Measurements from ENCODE around the gene CPA2. TPM values are rescaled to one million over a fixed set of nuclear protein-coding genes. Genes with fewer than 3 reads are reported as not detected.

CPA2 gene
- total and polyA plus RNA-seq, 2 donors from 2014 or later: not detected

GRCh38 chr7:130301501-130302020 lies 34.9 kb downstream of the CPA2 start:
- DNase-seq (peak in 3 of 5 donors; percentile 20 to 78 (median 62)), FAIRE-seq (no peak)
- Histone ChIP-seq H3K4me1 (ENCODE audit: control insufficient read depth in 2 of 3, insufficient read depth in 2 of 3, low read depth in 1 of 3, low read length in 3 of 3) (no peaks in the 10 kb centered on the region), H3K27me3 (ENCODE audit: control insufficient read depth, insufficient read depth, low read length) (no peaks in the 10 kb centered on the region), H3K9me3 (ENCODE audit: control insufficient read depth in 2 of 3, insufficient read depth in 1 of 3, low read length in 3 of 3) (no peaks in the 10 kb centered on the region), H3K27ac (ENCODE audit: low read depth in 2 of 2, low read length in 2 of 2) (no peak overlapping the region), H3K4me3 (ENCODE audit: low read length in 3 of 3) (no peak overlapping the region), H3K9ac (ENCODE audit: low read length in 3 of 3) (no peak overlapping the region), H3K36me3 (ENCODE audit: control insufficient read depth in 2 of 3, insufficient read depth in 3 of 3, low read length in 3 of 3) (no peaks in the 10 kb centered on the region)
- intact Hi-C loops (cut with DNase I): no loop called here
- TF ChIP-seq, protein P1, sequence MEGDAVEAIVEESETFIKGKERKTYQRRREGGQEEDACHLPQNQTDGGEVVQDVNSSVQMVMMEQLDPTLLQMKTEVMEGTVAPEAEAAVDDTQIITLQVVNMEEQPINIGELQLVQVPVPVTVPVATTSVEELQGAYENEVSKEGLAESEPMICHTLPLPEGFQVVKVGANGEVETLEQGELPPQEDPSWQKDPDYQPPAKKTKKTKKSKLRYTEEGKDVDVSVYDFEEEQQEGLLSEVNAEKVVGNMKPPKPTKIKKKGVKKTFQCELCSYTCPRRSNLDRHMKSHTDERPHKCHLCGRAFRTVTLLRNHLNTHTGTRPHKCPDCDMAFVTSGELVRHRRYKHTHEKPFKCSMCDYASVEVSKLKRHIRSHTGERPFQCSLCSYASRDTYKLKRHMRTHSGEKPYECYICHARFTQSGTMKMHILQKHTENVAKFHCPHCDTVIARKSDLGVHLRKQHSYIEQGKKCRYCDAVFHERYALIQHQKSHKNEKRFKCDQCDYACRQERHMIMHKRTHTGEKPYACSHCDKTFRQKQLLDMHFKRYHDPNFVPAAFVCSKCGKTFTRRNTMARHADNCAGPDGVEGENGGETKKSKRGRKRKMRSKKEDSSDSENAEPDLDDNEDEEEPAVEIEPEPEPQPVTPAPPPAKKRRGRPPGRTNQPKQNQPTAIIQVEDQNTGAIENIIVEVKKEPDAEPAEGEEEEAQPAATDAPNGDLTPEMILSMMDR (IDR thresholded peaks at IDR 0.05; ENCODE audit: borderline replicate concordance, extremely low read depth, insufficient read depth): no peak

DNA sequence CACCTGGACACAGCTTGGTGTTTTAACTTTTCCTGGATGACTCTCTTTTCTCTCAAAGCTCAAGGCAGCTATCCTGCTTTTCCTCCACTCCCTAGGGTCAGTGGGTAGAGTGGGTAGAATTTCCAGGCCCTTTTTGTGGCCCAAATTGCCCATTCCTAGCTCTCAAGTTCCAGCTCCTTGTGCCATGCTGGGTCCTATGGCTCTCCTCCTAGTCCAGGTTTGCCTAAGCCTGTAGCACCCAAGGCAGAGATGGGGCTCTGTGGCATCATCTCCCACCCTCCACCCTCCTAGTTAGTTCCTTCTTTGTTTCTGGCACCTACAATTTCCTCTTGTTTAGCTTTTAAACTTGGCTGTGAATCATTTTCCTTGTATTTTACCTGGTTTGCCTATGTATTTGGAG lies 36.0 kb downstream of the CPA2 start:
- Histone ChIP-seq H3K4me1 (ENCODE audit: control insufficient read depth in 2 of 3, insufficient read depth in 2 of 3, low read depth in 1 of 3, low read length in 3 of 3) (no peaks in the 10 kb centered on the region), H3K27me3 (ENCODE audit: control insufficient read depth, insufficient read depth, low read length) (no peaks in the 10 kb centered on the region), H3K9me3 (ENCODE audit: control insufficient read depth in 2 of 3, insufficient read depth in 1 of 3, low read length in 3 of 3) (no peaks in the 10 kb centered on the region), H3K36me3 (ENCODE audit: control insufficient read depth in 2 of 3, insufficient read depth in 3 of 3, low read length in 3 of 3) (no peaks in the 10 kb centered on the region), H3K4me3 (ENCODE audit: low read length in 3 of 3) (no peak overlapping the region), H3K27ac (ENCODE audit: low read depth in 2 of 2, low read length in 2 of 2) (no peak overlapping the region), H3K9ac (ENCODE audit: low read length in 3 of 3) (no peak overlapping the region)
- intact Hi-C loops (cut with DNase I): no loop called here
- TF ChIP-seq, protein P1 (IDR thresholded peaks at IDR 0.05; ENCODE audit: borderline replicate concordance, extremely low read depth, insufficient read depth): no peak
- DNase-seq (no peak), FAIRE-seq (no peak)

DNA sequence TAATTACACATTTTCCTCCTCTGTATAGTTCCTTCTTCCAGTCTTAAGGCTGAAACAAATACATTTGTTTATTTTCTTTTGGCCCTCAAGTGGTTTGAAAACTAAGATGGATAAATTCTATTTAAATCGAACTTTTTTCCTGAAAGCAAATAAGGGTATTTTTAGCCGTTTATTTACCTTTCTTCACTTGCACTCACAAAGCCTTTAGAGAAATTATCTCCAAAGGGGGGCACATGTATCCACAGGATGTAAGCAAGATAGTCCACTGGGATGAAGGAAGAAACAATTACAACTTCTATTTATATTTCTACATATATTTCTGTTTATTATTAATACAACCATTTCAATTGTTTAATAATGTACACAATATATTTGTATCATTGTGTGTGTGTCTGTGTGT lies 36.5 kb downstream of the CPA2 start:
- H3K27ac ChIP-seq (ENCODE audit: low read depth in 2 of 2, low read length in 2 of 2): no peak overlapping the region
- H3K4me3 ChIP-seq (ENCODE audit: low read length in 3 of 3): no peak overlapping the region
- TF ChIP-seq, protein P1 (IDR thresholded peaks at IDR 0.05; ENCODE audit: borderline replicate concordance, extremely low read depth, insufficient read depth): no peak
- no peak overlapping the region for H3K9ac ChIP-seq (ENCODE audit: low read length in 3 of 3)
- intact Hi-C loops (cut with DNase I): no loop called here
- DNase-seq: no peak
- no peaks in the 10 kb centered on the region for H3K9me3 ChIP-seq (ENCODE audit: control insufficient read depth in 2 of 3, insufficient read depth in 1 of 3, low read length in 3 of 3)
- no peaks in the 10 kb centered on the region for H3K4me1 ChIP-seq (ENCODE audit: control insufficient read depth in 2 of 3, insufficient read depth in 2 of 3, low read depth in 1 of 3, low read length in 3 of 3)
- H3K27me3 ChIP-seq (ENCODE audit: control insufficient read depth, insufficient read depth, low read length): no peaks in the 10 kb centered on the region
- H3K36me3 ChIP-seq (ENCODE audit: control insufficient read depth in 2 of 3, insufficient read depth in 3 of 3, low read length in 3 of 3): no peaks in the 10 kb centered on the region
- no peak for FAIRE-seq

DNA sequence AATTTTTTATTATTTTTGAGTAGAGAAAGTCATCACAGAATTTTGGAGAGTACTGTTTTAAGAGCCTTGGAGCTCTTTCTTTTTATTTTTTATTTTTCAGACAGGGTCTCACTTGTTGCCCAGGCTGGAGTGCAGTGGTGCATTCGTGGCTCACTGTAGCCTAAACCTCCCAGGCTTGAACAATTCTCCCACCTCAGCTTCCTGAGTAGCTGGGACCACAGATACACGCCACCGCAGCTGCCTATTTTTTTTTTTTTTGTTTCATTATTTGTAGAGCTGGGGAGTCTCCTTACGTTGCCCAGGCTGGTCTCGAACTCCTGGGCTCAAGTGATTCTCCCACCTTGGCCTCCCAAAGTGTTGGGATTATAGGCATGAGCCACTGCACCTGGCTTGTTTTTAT lies 36.9 kb downstream of the CPA2 start:
- FAIRE-seq (no peak), DNase-seq (no peak)
- TF ChIP-seq, protein P1 (IDR thresholded peaks at IDR 0.05; ENCODE audit: borderline replicate concordance, extremely low read depth, insufficient read depth): no peak
- Histone ChIP-seq H3K9me3 (ENCODE audit: control insufficient read depth in 2 of 3, insufficient read depth in 1 of 3, low read length in 3 of 3) (no peaks in the 10 kb centered on the region), H3K9ac (ENCODE audit: low read length in 3 of 3) (no peak overlapping the region), H3K4me1 (ENCODE audit: control insufficient read depth in 2 of 3, insufficient read depth in 2 of 3, low read depth in 1 of 3, low read length in 3 of 3) (no peaks in the 10 kb centered on the region), H3K36me3 (ENCODE audit: control insufficient read depth in 2 of 3, insufficient read depth in 3 of 3, low read length in 3 of 3) (no peaks in the 10 kb centered on the region), H3K27ac (ENCODE audit: low read depth in 2 of 2, low read length in 2 of 2) (no peak overlapping the region), H3K27me3 (ENCODE audit: control insufficient read depth, insufficient read depth, low read length) (no peaks in the 10 kb centered on the region), H3K4me3 (ENCODE audit: low read length in 3 of 3) (no peak overlapping the region)
- intact Hi-C loops (cut with DNase I): no loop called here

Measured in kidney (tissue), 14 donors.